Calu3 (cell line): ENCODE results near the gene KIF16B. TPM values are rescaled to one million over a fixed set of nuclear protein-coding genes. Genes with fewer than 3 reads are reported as not detected.

ENCODE experiments used
- BruUV-seq: library from RNA; stranded (reverse); fragments of 400-500 nt; replicated peaks from 2 replicates; lab custom pipeline; 2021; lab: Mats Ljungman, UMichigan
- CTCF ChIA-PET: fragments of 300-600 bp; sonication (Branson Sonifier 250); formaldehyde crosslinking; loops from one replicate; lab custom pipeline; 2022; ENCODE audit warnings: antibody characterized with exemption; lab: Charles Lee
- DNase-seq: peaks from one replicate; pipeline ENCODE4 v3.0.0; 2022
- H3K27ac Mint-ChIP-seq: one replicate; pipeline ENCODE4 v1.8.0; 2022; ENCODE audit warnings: mixed read lengths; ENCODE audit not compliant: unreplicated experiment
- H3K27me3 Mint-ChIP-seq: one replicate; pipeline ENCODE4 v1.8.0; 2022; ENCODE audit warnings: mixed read lengths; ENCODE audit not compliant: unreplicated experiment
- H3K36me3 Mint-ChIP-seq: one replicate; pipeline ENCODE4 v1.8.0; 2022; ENCODE audit warnings: mild to moderate bottlenecking, moderate library complexity, mixed read lengths; ENCODE audit not compliant: insufficient read depth, unreplicated experiment
- H3K4me1 Mint-ChIP-seq: one replicate; pipeline ENCODE4 v1.8.0; 2022; ENCODE audit warnings: mild to moderate bottlenecking, low read depth, mixed read lengths; ENCODE audit not compliant: unreplicated experiment
- H3K4me3 Mint-ChIP-seq: one replicate; pipeline ENCODE4 v1.8.0; 2022; ENCODE audit warnings: mild to moderate bottlenecking, low read depth, moderate library complexity, mixed read lengths; ENCODE audit not compliant: unreplicated experiment
- H3K9me3 Mint-ChIP-seq: one replicate; pipeline ENCODE4 v1.8.0; 2022; ENCODE audit warnings: low read depth, mixed read lengths; ENCODE audit not compliant: unreplicated experiment
- intact Hi-C: fragments of 100-400 bp; cut with micrococcal nuclease; formaldehyde crosslinking; loops from one replicate; pipeline ENCODE4 v1.10.0; 2022; ENCODE audit not compliant: unreplicated experiment
- total RNA-seq: library from RNA; stranded (reverse); gene quantifications from 2 replicates; pipeline ENCODE4 v1.2.3, GENCODE V29; 2022
- TF ChIP-seq, protein P1 (sequence below): fragments of 200-600 bp; IDR thresholded peaks from one replicate; pipeline ENCODE4 v1.8.0; 2022; ENCODE audit warnings: antibody characterized with exemption; ENCODE audit not compliant: unreplicated experiment

The KIF16B gene
- total RNA-seq, 1 experiment from 2014 or later: 4.3 TPM

DNA sequence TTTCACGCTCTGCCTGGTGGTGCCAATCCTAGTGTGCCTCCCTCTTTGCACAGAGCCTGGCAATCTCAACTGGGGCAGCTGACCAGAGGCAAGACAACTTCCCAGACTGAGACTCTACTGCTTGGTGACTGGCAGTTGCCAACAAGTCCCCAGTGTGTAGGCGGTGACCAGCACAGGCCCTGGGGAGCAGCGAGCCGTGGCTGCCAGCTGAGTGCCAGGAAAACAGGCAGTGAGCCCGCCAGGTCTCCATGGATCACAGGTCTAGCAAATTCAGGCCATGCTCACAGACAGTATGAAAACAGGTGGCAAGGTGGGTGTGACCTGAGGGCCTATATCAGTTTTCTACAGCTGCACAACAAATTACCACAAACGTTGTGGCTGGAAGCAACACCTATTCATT, 289.9 kb downstream of the KIF16B start:
- H3K9me3 Mint-ChIP-seq: no peaks in the 10 kb centered on the region
- BruUV-seq: no TSS peak

GRCh38 chr20:16280219-16280618, 293.0 kb downstream of the KIF16B start:
- no TSS peak for BruUV-seq
- Mint-ChIP-seq H3K9me3 (no peaks in the 10 kb centered on the region), H3K27me3 (no peaks in the 10 kb centered on the region), H3K4me3 (no peak overlapping the region), H3K27ac (no peak overlapping the region), H3K4me1 (no peaks in the 10 kb centered on the region), H3K36me3 (no peaks in the 10 kb centered on the region)
- TF ChIP-seq, protein P1, sequence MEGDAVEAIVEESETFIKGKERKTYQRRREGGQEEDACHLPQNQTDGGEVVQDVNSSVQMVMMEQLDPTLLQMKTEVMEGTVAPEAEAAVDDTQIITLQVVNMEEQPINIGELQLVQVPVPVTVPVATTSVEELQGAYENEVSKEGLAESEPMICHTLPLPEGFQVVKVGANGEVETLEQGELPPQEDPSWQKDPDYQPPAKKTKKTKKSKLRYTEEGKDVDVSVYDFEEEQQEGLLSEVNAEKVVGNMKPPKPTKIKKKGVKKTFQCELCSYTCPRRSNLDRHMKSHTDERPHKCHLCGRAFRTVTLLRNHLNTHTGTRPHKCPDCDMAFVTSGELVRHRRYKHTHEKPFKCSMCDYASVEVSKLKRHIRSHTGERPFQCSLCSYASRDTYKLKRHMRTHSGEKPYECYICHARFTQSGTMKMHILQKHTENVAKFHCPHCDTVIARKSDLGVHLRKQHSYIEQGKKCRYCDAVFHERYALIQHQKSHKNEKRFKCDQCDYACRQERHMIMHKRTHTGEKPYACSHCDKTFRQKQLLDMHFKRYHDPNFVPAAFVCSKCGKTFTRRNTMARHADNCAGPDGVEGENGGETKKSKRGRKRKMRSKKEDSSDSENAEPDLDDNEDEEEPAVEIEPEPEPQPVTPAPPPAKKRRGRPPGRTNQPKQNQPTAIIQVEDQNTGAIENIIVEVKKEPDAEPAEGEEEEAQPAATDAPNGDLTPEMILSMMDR: no peak
- intact Hi-C loops: no loop called here
- DNase-seq: no peak
- CTCF ChIA-PET: no interaction called here

More for the DNA sequence above, 289.9 kb downstream of the KIF16B start:
- Mint-ChIP-seq H3K4me1 (no peaks in the 10 kb centered on the region), H3K4me3 (no peak overlapping the region), H3K36me3 (no peaks in the 10 kb centered on the region), H3K27me3 (no peaks in the 10 kb centered on the region), H3K27ac (no peak overlapping the region)
- CTCF ChIA-PET: no interaction called here
- TF ChIP-seq, protein P1: no peak
- DNase-seq: no peak
- intact Hi-C loops: no loop called here

DNA sequence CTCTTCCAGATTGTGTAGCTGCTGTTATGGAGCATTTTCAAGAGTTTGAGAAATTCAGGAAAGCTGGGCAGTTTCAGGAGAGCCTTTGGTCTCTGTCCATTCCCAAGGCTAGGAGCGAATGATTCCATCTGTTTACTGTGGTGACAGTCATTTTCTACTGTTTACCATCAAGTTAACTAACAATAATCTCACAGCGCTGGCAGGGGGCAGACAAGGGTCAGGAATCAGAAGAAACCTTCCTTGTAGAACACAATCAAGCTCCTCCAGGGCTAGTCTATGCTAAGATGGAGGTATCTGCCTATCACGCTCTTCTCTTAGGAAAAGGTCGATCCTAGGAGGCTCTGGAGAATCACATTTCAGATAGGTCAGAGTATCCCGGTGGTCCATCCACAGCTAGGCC, 293.9 kb downstream of the KIF16B start:
- TF ChIP-seq, protein P1: no peak
- H3K9me3 Mint-ChIP-seq: no peaks in the 10 kb centered on the region
- no TSS peak for BruUV-seq
- no peak overlapping the region for H3K4me3 Mint-ChIP-seq
- H3K4me1 Mint-ChIP-seq: no peaks in the 10 kb centered on the region
- intact Hi-C loops: no loop called here
- no peak overlapping the region for H3K27ac Mint-ChIP-seq
- H3K27me3 Mint-ChIP-seq: no peaks in the 10 kb centered on the region
- CTCF ChIA-PET: no interaction called here
- H3K36me3 Mint-ChIP-seq: no peaks in the 10 kb centered on the region
- no peak for DNase-seq

GRCh38 chr20:16273812-16274555, 299.3 kb downstream of the KIF16B start:
- Mint-ChIP-seq H3K4me3 (no peak overlapping the region), H3K27ac (no peak overlapping the region), H3K4me1 (no peaks in the 10 kb centered on the region), H3K9me3 (no peaks in the 10 kb centered on the region), H3K27me3 (no peaks in the 10 kb centered on the region), H3K36me3 (no peaks in the 10 kb centered on the region)
- no TSS peak for BruUV-seq
- CTCF ChIA-PET: no interaction called here
- TF ChIP-seq, protein P1: no peak
- no peak for DNase-seq
- intact Hi-C loops: no loop called here
